Measurements from ENCODE around the gene SYNGAP1. TPM values are rescaled to one million over a fixed set of nuclear protein-coding genes. Genes with fewer than 3 reads are reported as not detected.

Gene SYNGAP1
- polyA plus RNA-seq, 3 donors, result 22.1 to 27.2 (median 24.0) TPM

GRCh38 chr6:33434961-33435360, 15.1 kb downstream of the SYNGAP1 start:
- DNase-seq (ENCODE audit: low read depth in 3 of 3, low spot score in 2 of 3), result no peak

GRCh38 chr6:33437666-33438065, 17.8 kb downstream of the SYNGAP1 start:
- DNase-seq (ENCODE audit: low read depth in 3 of 3, low spot score in 2 of 3), result no peak

- no peak for DNase-seq (ENCODE audit: low read depth in 3 of 3, low spot score in 2 of 3)
Observed at GRCh38 chr6:33438978-33439594, 19.2 kb downstream of the SYNGAP1 start.

- DNase-seq (ENCODE audit: low read depth in 3 of 3, low spot score in 2 of 3), result no peak
Observed at GRCh38 chr6:33439956-33440648, 20.2 kb downstream of the SYNGAP1 start.

- DNase-seq (ENCODE audit: low read depth in 3 of 3, low spot score in 2 of 3), result no peak
Observed at GRCh38 chr6:33440649-33441309, 20.9 kb downstream of the SYNGAP1 start.

- no peak for DNase-seq (ENCODE audit: low read depth in 3 of 3, low spot score in 2 of 3)
Observed at GRCh38 chr6:33441457-33441856, 21.6 kb downstream of the SYNGAP1 start.

- DNase-seq (ENCODE audit: low read depth in 3 of 3, low spot score in 2 of 3), result no peak
Observed at GRCh38 chr6:33442283-33442682, 22.4 kb downstream of the SYNGAP1 start.

- no peak for DNase-seq (ENCODE audit: low read depth in 3 of 3, low spot score in 2 of 3)
Observed at GRCh38 chr6:33443025-33443424, 23.2 kb downstream of the SYNGAP1 start.

GRCh38 chr6:33443619-33444504, 24.0 kb downstream of the SYNGAP1 start:
- no peak for DNase-seq (ENCODE audit: low read depth in 3 of 3, low spot score in 2 of 3)

- no peak for DNase-seq (ENCODE audit: low read depth in 3 of 3, low spot score in 2 of 3)
Observed at GRCh38 chr6:33445119-33445603, 25.3 kb downstream of the SYNGAP1 start.

GRCh38 chr6:33446356-33446755, 26.5 kb downstream of the SYNGAP1 start:
- no peak for DNase-seq (ENCODE audit: low read depth in 3 of 3, low spot score in 2 of 3)

- no peak for DNase-seq (ENCODE audit: low read depth in 3 of 3, low spot score in 2 of 3)
Observed at GRCh38 chr6:33450434-33450833, 30.6 kb downstream of the SYNGAP1 start.

- DNase-seq (ENCODE audit: low read depth in 3 of 3, low spot score in 2 of 3), result no peak
Observed at GRCh38 chr6:33451606-33452005, 31.7 kb downstream of the SYNGAP1 start.

- no peak for DNase-seq (ENCODE audit: low read depth in 3 of 3, low spot score in 2 of 3)
Observed at GRCh38 chr6:33452496-33452895, 32.6 kb downstream of the SYNGAP1 start.

GRCh38 chr6:33453393-33454008, 33.6 kb downstream of the SYNGAP1 start:
- no peak for DNase-seq (ENCODE audit: low read depth in 3 of 3, low spot score in 2 of 3)

GRCh38 chr6:33454009-33454946, 34.4 kb downstream of the SYNGAP1 start, which contains the start of gene ZBTB9:
Gene ZBTB9 (plus strand): TSS chr6:33454576. CDS start chr6:33455101, 525 bp downstream.
- DNase-seq (ENCODE audit: low read depth in 3 of 3, low spot score in 2 of 3), result peak; percentile 81 to 90 (median 86)

- DNase-seq (ENCODE audit: low read depth in 3 of 3, low spot score in 2 of 3), result no peak
Observed at GRCh38 chr6:33455051-33455450, 35.2 kb downstream of the SYNGAP1 start.

GRCh38 chr6:33456156-33456555, 36.3 kb downstream of the SYNGAP1 start:
- DNase-seq (ENCODE audit: low read depth in 3 of 3, low spot score in 2 of 3), result no peak

- no peak for DNase-seq (ENCODE audit: low read depth in 3 of 3, low spot score in 2 of 3)
Observed at GRCh38 chr6:33458676-33459075, 38.8 kb downstream of the SYNGAP1 start.

Data from right renal cortex interstitium (tissue), 3 donors.